RPMI8226 (cell line): ENCODE measurements around the gene TTC7B.

Experiments used
- DNase-seq: peaks from one replicate; pipeline ENCODE4 v3.0.0-alpha.2; 2015

TTC7B gene

GRCh38 chr14:90804292-90805083 is 11.7 kb downstream of the TTC7B start:
- no peak for DNase-seq

GRCh38 chr14:90803249-90803648 is 13.0 kb downstream of the TTC7B start:
- no peak for DNase-seq

- no peak for DNase-seq
Observed at GRCh38 chr14:90799420-90799819, 16.8 kb downstream of the TTC7B start.

- DNase-seq: no peak
Observed at GRCh38 chr14:90797919-90798318, 18.3 kb downstream of the TTC7B start.

- no peak for DNase-seq
Observed at GRCh38 chr14:90797451-90797850, 18.8 kb downstream of the TTC7B start.

GRCh38 chr14:90796329-90796728 is 19.9 kb downstream of the TTC7B start:
- no peak for DNase-seq

GRCh38 chr14:90795744-90796143 is 20.5 kb downstream of the TTC7B start:
- DNase-seq: no peak

GRCh38 chr14:90791486-90791885 is 24.7 kb downstream of the TTC7B start:
- DNase-seq: no peak

- no peak for DNase-seq
Observed at GRCh38 chr14:90788031-90788430, 28.2 kb downstream of the TTC7B start.

GRCh38 chr14:90785876-90786450 is 30.3 kb downstream of the TTC7B start:
- DNase-seq: no peak

- no peak for DNase-seq
Observed at GRCh38 chr14:90785471-90785870, 30.8 kb downstream of the TTC7B start.

- no peak for DNase-seq
Observed at GRCh38 chr14:90784621-90785270, 31.5 kb downstream of the TTC7B start.

GRCh38 chr14:90783344-90783743 is 32.9 kb downstream of the TTC7B start:
- DNase-seq: no peak

GRCh38 chr14:90782892-90783291 is 33.3 kb downstream of the TTC7B start:
- DNase-seq: no peak

- DNase-seq: no peak
Observed at GRCh38 chr14:90781876-90782275, 34.4 kb downstream of the TTC7B start.

GRCh38 chr14:90781344-90781761 is 34.9 kb downstream of the TTC7B start:
- DNase-seq: no peak

- no peak for DNase-seq
Observed at GRCh38 chr14:90780519-90780918, 35.7 kb downstream of the TTC7B start.

GRCh38 chr14:90778571-90779255 is 37.5 kb downstream of the TTC7B start:
- no peak for DNase-seq

GRCh38 chr14:90777830-90778485 is 38.3 kb downstream of the TTC7B start:
- no peak for DNase-seq

GRCh38 chr14:90777358-90777757 is 38.9 kb downstream of the TTC7B start:
- no peak for DNase-seq

- DNase-seq: no peak
Observed at GRCh38 chr14:90775441-90775840, 40.8 kb downstream of the TTC7B start.

GRCh38 chr14:90774316-90774715 is 41.9 kb downstream of the TTC7B start:
- DNase-seq: no peak

- no peak for DNase-seq
Observed at GRCh38 chr14:90773705-90774104, 42.5 kb downstream of the TTC7B start.
